Smooth muscle cell (in vitro differentiated cells): ENCODE data around the gene RPS26. TPM values are rescaled to one million over a fixed set of nuclear protein-coding genes. Genes with fewer than 3 reads are reported as not detected.
"Not testable (repeated sequence)": the region's sequence is repeated elsewhere in the genome, so short reads cannot be mapped to it uniquely, and the experiment has no call there.

Source experiments
- DNase-seq: peaks from one replicate; lab custom pipeline; 2025; ENCODE audit not compliant: unreplicated experiment; lab: John Stamatoyannopoulos, UW
- H2AFZ ChIP-seq: fragments of 200-600 bp; sonication (generic); 2 replicates; pipeline ENCODE4 v1.6.0; 2016; ENCODE audit warnings: antibody characterized with exemption, low read depth, mild to moderate bottlenecking
- H3F3A ChIP-seq: fragments of 200-600 bp; sonication (generic); 2 replicates; pipeline ENCODE4 v1.6.0; 2017; ENCODE audit warnings: antibody characterized with exemption, low read depth
- H3K27ac ChIP-seq: fragments of 200-600 bp; sonication (generic); 2 replicates; pipeline ENCODE4 v1.5.1; 2016; ENCODE audit warnings: low read depth, mild to moderate bottlenecking
- H3K27me3 ChIP-seq: fragments of 200-600 bp; sonication (generic); 2 replicates; pipeline ENCODE4 v1.6.1; 2016; ENCODE audit warnings: low read depth, mild to moderate bottlenecking
- H3K36me3 ChIP-seq: fragments of 200-600 bp; sonication (generic); 2 replicates; pipeline ENCODE4 v1.5.1; 2016; ENCODE audit warnings: low read depth
- H3K4me1 ChIP-seq: fragments of 200-600 bp; sonication (generic); 2 replicates; pipeline ENCODE4 v1.5.1; 2016; ENCODE audit warnings: low read depth
- H3K4me2 ChIP-seq: fragments of 200-600 bp; sonication (generic); 2 replicates; pipeline ENCODE4 v1.6.0; 2016; ENCODE audit warnings: mild to moderate bottlenecking
- H3K4me3 ChIP-seq: fragments of 200-600 bp; sonication (generic); 2 replicates; pipeline ENCODE4 v1.5.1; 2016; ENCODE audit warnings: mild to moderate bottlenecking
- H3K79me2 ChIP-seq: fragments of 200-600 bp; sonication (generic); 2 replicates; pipeline ENCODE4 v1.6.0; 2016; ENCODE audit warnings: low read depth, mild to moderate bottlenecking
- H3K9ac ChIP-seq: fragments of 200-600 bp; sonication (generic); 2 replicates; pipeline ENCODE4 v1.6.0; 2016; ENCODE audit warnings: low read depth
- H3K9me3 ChIP-seq: fragments of 200-600 bp; sonication (generic); replicated peaks from 2 replicates; pipeline ENCODE4 v1.5.1; 2016; ENCODE audit warnings: low read depth
- H4K20me1 ChIP-seq: fragments of 200-600 bp; sonication (generic); 2 replicates; pipeline ENCODE4 v1.6.0; 2016; ENCODE audit warnings: low read depth
- CTCF ChIP-seq: fragments of 200-600 bp; sonication (generic); IDR thresholded peaks from 2 replicates; pipeline ENCODE4 v1.5.1; 2017; ENCODE audit warnings: borderline replicate concordance, mild to moderate bottlenecking, antibody characterized with exemption; ENCODE audit not compliant: insufficient read depth, poor library complexity, severe bottlenecking
- WGBS: methylation state at CpG from one replicate; pipeline ENCODE4 v1.1.7; 2016; ENCODE audit warnings: low lambda C conversion rate; 5-methylcytosine and 5-hydroxymethylcytosine counted together
- polyA plus RNA-seq: library from polyadenylated mRNA; unstranded; fragments of >200 nt; fragmentation: Nextera tagmentation; extraction: Ambion mirVana; gene quantifications from 2 replicates; pipeline ENCODE4 v1.2.1, GENCODE V29; 2016
- total RNA-seq: library from RNA; depleted of rRNA; stranded (reverse); fragments of >200 nt; gene quantifications from 2 replicates; pipeline ENCODE4 v1.2.3, GENCODE V29; 2014

The RPS26 gene
- total and polyA plus RNA-seq, 2 experiments from 2014 or later, result 282 to 845 TPM

- Histone ChIP-seq H3K4me1 (no peaks in the 10 kb centered on the region), H3K79me2 (no peaks in the 10 kb centered on the region), H3K4me3 (no peak overlapping the region), H3K4me2 (no peak overlapping the region), H2AFZ (no peak overlapping the region), H3K27me3 (no peaks in the 10 kb centered on the region), H3K27ac (no peak overlapping the region), H3K9me3 (no peaks in the 10 kb centered on the region), H3F3A (no peaks in the 10 kb centered on the region), H3K9ac (no peak overlapping the region), H3K36me3 (no peaks in the 10 kb centered on the region), H4K20me1 (no peaks in the 10 kb centered on the region)
- no peak for TF ChIP-seq CTCF
- 71% methylated on average over 4 of the region's 4 CpGs for WGBS
- DNase-seq, result no peak
These were observed 29.9 kb downstream of the RPS26 start for GRCh38 chr12:56071648-56072047.

- Histone ChIP-seq H3K4me1 (no peaks in the 10 kb centered on the region), H3K9me3 (no peaks in the 10 kb centered on the region), H4K20me1 (no peaks in the 10 kb centered on the region), H2AFZ (no peak overlapping the region), H3K27ac (no peak overlapping the region), H3K27me3 (no peaks in the 10 kb centered on the region), H3K79me2 (no peaks in the 10 kb centered on the region), H3K4me3 (no peak overlapping the region), H3K36me3 (no peaks in the 10 kb centered on the region), H3F3A (no peaks in the 10 kb centered on the region), H3K9ac (no peak overlapping the region), H3K4me2 (no peak overlapping the region)
- 90% methylated on average over 5 of the region's 5 CpGs for WGBS
- no peak for TF ChIP-seq CTCF
- DNase-seq, result no peak
These were observed 32.7 kb downstream of the RPS26 start for GRCh38 chr12:56074396-56074795.

GRCh38 chr12:56077966-56078365 is 36.2 kb downstream of the RPS26 start:
- not testable (repeated sequence) for H3K4me2 ChIP-seq, H4K20me1 ChIP-seq, H3K27ac ChIP-seq, H3K4me3 ChIP-seq, H3F3A ChIP-seq, H3K36me3 ChIP-seq, H3K79me2 ChIP-seq, H2AFZ ChIP-seq, H3K9ac ChIP-seq, H3K4me1 ChIP-seq, DNase-seq, H3K9me3 ChIP-seq
- 89% methylated on average over 9 of the region's 9 CpGs for WGBS
- H3K27me3 ChIP-seq, result peaks cover 10% of the 10 kb centered on the region

- peak overlapping the region; percentile 82 for H3K4me2 ChIP-seq
- H3K9ac ChIP-seq, result no peak overlapping the region
- no peaks in the 10 kb centered on the region for H3F3A ChIP-seq
- TF ChIP-seq CTCF, result no peak
- H2AFZ ChIP-seq, result no peak overlapping the region
- H3K4me1 ChIP-seq, result peaks cover 3% of the 10 kb centered on the region
- H3K79me2 ChIP-seq, result no peaks in the 10 kb centered on the region
- no peak for DNase-seq
- no peak overlapping the region for H3K27ac ChIP-seq
- peak overlapping the region; percentile 56 for H3K4me3 ChIP-seq
- H4K20me1 ChIP-seq, result no peaks in the 10 kb centered on the region
- WGBS, result 93% methylated on average over 1 of the region's 1 CpG
- H3K27me3 ChIP-seq, result peaks cover 10% of the 10 kb centered on the region
- H3K36me3 ChIP-seq, result no peaks in the 10 kb centered on the region
- H3K9me3 ChIP-seq, result no peaks in the 10 kb centered on the region
These were observed 36.7 kb downstream of the RPS26 start for GRCh38 chr12:56078427-56078826.
